Activated naive CD4-positive, alpha-beta T cell treated with Interleukin-2 at 50 U/mL for 16 hours (primary cell): ENCODE data around the gene BTNL9.
"Not testable (repeated sequence)": the region's sequence is repeated elsewhere in the genome, so short reads cannot be mapped to it uniquely, and the experiment has no call there.

ENCODE experiments used
- DNase-seq: peaks from one replicate; pipeline ENCODE4 v3.0.0-alpha.2; 2020

The BTNL9 gene

GRCh38 chr5:181101030-181101641, 61.1 kb downstream of the BTNL9 start:
- not testable (repeated sequence) for DNase-seq

DNA sequence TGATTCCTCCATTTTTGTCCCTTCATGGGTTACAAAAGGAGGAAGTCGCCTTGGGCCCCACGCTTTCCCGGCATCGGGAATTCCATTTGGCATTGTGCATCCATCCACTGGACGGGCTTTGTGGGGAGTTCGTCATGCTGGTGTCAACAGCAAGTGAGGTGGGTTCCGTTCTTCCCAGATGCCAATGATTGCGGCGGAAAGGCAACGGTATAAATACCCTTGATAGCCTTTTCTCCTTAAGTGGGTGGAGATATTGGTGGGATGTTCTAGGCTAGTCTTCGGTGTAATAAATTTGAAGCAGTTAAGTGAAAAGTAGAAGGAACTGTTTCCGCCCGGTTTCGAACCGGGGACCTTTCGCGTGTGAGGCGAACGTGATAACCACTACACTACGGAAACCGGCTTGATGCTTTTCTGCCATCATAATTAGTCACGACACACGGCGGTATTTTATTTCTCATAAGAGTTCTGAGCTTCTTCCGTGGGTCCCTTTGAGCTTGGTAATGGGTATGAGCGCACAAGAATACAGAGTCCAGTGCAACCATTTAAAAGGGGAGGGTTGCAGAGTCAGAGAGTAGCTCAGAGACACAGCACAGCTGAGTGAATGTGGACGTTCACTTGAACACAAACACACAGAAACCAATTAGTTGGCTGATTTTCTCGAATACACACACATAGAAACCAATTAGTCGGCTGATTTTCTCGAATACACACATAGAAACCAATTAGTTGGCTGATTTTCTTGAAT, 62.0 kb downstream of the BTNL9 start:
- not testable (repeated sequence) for DNase-seq

- not testable (repeated sequence) for DNase-seq
Measured at GRCh38 chr5:181104259-181104568, 64.1 kb downstream of the BTNL9 start.

DNA sequence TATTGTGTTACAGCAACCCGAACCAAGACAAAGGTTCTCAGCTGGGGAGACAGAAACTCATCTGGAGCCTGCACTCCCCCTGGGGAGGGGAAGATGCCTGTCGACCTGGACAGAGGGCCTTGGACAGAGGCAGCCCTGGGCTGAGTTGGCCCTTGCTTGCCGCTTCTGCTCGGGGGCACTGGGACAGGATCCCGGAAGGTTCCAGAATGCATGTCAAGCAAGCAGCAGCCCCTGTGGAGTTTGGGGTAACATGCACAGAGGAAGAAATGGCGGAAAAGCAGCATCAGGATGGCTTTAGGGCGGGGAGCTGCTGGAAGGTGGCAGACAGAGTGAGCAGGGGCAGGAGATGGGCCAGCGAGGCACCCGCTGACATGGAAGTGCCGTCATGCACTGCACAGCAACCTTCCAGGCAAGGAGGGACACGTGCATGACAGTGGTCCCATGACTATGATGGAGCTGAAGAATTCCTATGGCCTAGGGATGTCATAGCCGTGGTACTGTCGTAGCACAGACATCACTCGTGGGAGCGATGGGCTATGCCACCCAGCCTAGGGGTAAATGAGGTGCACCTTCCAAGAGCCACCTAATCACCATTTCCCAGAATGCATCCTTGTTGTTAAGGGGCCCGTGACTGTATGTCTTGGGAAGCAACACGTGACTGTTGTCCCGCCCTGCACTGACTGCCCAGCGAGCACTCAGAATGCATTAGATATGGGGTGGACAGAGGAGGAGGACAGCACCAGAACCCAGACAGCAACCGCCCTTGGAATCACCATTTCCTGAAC, 64.7 kb downstream of the BTNL9 start:
- not testable (repeated sequence) for DNase-seq

GRCh38 chr5:181105391-181106025, 65.4 kb downstream of the BTNL9 start:
- no peak for DNase-seq

DNA sequence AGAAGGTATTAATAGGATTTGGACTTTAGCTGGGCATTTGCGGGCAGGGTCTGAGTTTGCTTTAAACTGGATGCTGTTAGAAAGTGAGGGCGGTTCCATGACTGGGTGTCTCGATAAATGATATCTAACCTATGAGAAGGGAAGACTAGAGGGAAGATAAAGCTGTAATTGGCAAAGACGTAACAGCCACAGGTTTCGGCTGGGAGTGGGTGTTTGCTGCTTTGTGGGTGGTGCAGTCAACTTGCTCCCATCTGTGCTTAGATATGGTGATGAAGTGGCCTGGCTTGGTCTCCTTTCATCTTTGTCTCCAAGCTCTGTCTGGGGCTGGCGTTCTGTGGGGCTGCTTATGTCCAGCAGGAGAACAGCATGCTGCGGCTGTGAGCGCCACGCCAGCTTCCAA, 67.6 kb downstream of the BTNL9 start:
- no peak for DNase-seq

DNA sequence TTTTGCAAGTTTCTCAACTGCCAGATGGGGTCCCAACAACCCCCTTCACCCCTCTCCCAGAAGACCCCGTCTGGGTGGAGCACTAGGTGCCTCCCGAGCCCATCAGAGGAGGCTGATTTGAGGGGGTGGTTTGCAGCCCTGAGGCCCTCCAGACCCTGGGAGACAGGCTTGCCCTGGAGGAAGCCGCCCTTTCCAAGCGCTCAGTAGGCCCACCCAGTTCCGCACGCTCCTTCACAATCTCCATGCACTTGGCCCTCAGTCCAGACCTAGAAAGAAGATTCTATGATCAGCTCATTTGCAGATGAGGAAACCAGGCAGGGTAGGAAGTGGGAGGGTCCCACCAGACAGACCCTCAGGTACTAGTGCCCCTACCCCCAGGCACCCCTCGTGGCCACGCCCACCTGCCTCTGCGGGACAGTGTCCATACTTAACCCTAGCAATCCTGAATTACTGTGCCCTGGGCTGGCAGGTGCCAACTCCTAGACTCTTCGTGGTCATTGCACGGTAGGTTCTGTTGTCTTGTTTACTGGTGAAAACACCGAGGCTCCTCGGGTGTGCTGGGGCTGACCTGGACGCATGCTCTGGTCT, 68.6 kb downstream of the BTNL9 start:
- DNase-seq, result no peak

GRCh38 chr5:181109489-181110013, 69.5 kb downstream of the BTNL9 start:
- DNase-seq, result no peak

- DNase-seq, result no peak
Measured at GRCh38 chr5:181111010-181111409, 70.9 kb downstream of the BTNL9 start.
